Neural progenitor cell (in vitro differentiated cells): Measurements from ENCODE around the gene PFKM. TPM values are rescaled to one million over a fixed set of nuclear protein-coding genes. Genes with fewer than 3 reads are reported as not detected.

Experiments used
- DNase-seq: peaks from one replicate; pipeline ENCODE4 v3.0.0-alpha.2; 2016; ENCODE audit warnings: low spot score
- H2AFZ ChIP-seq: fragments of 200-600 bp; sonication (generic); replicated peaks from 2 replicates; pipeline ENCODE4 v1.6.1; 2016; ENCODE audit warnings: antibody characterized with exemption
- H3F3A ChIP-seq: fragments of 200-600 bp; sonication (generic); 2 replicates; pipeline ENCODE4 v1.6.1; 2016; ENCODE audit warnings: antibody characterized with exemption, low read depth
- H3K27ac ChIP-seq: fragments of 200-600 bp; sonication (generic); 2 replicates; pipeline ENCODE4 v1.5.1; 2016; ENCODE audit warnings: mild to moderate bottlenecking
- H3K27me3 ChIP-seq: fragments of 200-600 bp; sonication (generic); 2 replicates; pipeline ENCODE4 v1.6.1; 2016; ENCODE audit warnings: mild to moderate bottlenecking, moderate library complexity
- H3K36me3 ChIP-seq: fragments of 200-600 bp; sonication (generic); 2 replicates; pipeline ENCODE4 v1.5.1; 2016
- H3K4me1 ChIP-seq: fragments of 200-600 bp; sonication (generic); 2 replicates; pipeline ENCODE4 v1.6.1; 2016; ENCODE audit warnings: mixed run types
- H3K4me2 ChIP-seq: fragments of 200-600 bp; sonication (generic); 2 replicates; pipeline ENCODE4 v1.6.1; 2016
- H3K4me3 ChIP-seq: fragments of 200-600 bp; sonication (generic); 2 replicates; pipeline ENCODE4 v1.5.1; 2016
- H3K79me2 ChIP-seq: fragments of 200-600 bp; sonication (generic); 2 replicates; pipeline ENCODE4 v1.6.1; 2016; ENCODE audit warnings: low read depth
- H3K9ac ChIP-seq: fragments of 200-600 bp; sonication (generic); 2 replicates; pipeline ENCODE4 v1.6.1; 2016
- H3K9me3 ChIP-seq: fragments of 200-600 bp; sonication (generic); 2 replicates; pipeline ENCODE4 v1.5.1; 2016; ENCODE audit warnings: low read depth
- H4K20me1 ChIP-seq: fragments of 200-600 bp; sonication (generic); 2 replicates; pipeline ENCODE4 v1.6.1; 2016; ENCODE audit warnings: low read depth
- H3K27ac Mint-ChIP-seq: 3 replicates; pipeline ENCODE4 v1.8.0; 2021; ENCODE audit warnings: mixed read lengths
- H3K27me3 Mint-ChIP-seq: 2 replicates; pipeline ENCODE4 v1.8.0; 2022; ENCODE audit warnings: low read depth, mild to moderate bottlenecking, inconsistent platforms, moderate library complexity, mixed read lengths; ENCODE audit not compliant: insufficient read depth
- H3K36me3 Mint-ChIP-seq: 3 replicates; pipeline ENCODE4 v1.8.0; 2021; ENCODE audit warnings: mixed read lengths
- H3K4me1 Mint-ChIP-seq: 3 replicates; pipeline ENCODE4 v1.8.0; 2021; ENCODE audit warnings: mixed read lengths
- H3K4me3 Mint-ChIP-seq: 3 replicates; pipeline ENCODE4 v1.8.0; 2021; ENCODE audit warnings: mild to moderate bottlenecking, moderate library complexity, mixed read lengths
- H3K9me3 Mint-ChIP-seq: 3 replicates; pipeline ENCODE4 v1.8.0; 2020; ENCODE audit warnings: mixed read lengths
- CTCF ChIP-seq: fragments of 200-600 bp; sonication (generic); IDR thresholded peaks from 2 replicates; pipeline ENCODE4 v1.5.1; 2017; ENCODE audit warnings: antibody characterized with exemption, mild to moderate bottlenecking
- EZH2 ChIP-seq: fragments of 200-600 bp; sonication (generic); IDR thresholded peaks from 2 replicates; pipeline ENCODE4 v1.6.1; 2017; ENCODE audit warnings: antibody characterized with exemption, mild to moderate bottlenecking, moderate library complexity
- EZH2phosphoT487 ChIP-seq: fragments of 200-600 bp; sonication (generic); IDR thresholded peaks from 2 replicates; pipeline ENCODE4 v1.6.1; 2017; ENCODE audit warnings: antibody characterized with exemption
- total RNA-seq: library from RNA; depleted of rRNA; stranded (reverse); fragments of >200 nt; gene quantifications from 2 replicates; pipeline ENCODE4 v1.2.3, GENCODE V29; 2015; ENCODE audit warnings: low replicate concordance

Gene PFKM
- total RNA-seq, 1 donor from 2014 or later, result 128 TPM

- Histone ChIP-seq H3K27ac (no peak overlapping the region), H2AFZ (no peak overlapping the region), H3K4me1 (peaks cover 5% of the 10 kb centered on the region), H3K79me2 (no peaks in the 10 kb centered on the region), H3K4me3 (no peak overlapping the region), H3K9ac (no peak overlapping the region), H3K36me3 (no peaks in the 10 kb centered on the region), H3K4me2 (no peak overlapping the region), H3K27me3 (no peaks in the 10 kb centered on the region), H3F3A (peaks cover 14% of the 10 kb centered on the region), H3K9me3 (no peaks in the 10 kb centered on the region), H4K20me1 (no peaks in the 10 kb centered on the region)
- no peak overlapping the region for H3K4me3 Mint-ChIP-seq
- peaks cover 17% of the 10 kb centered on the region for H3K4me1 Mint-ChIP-seq
- no peak overlapping the region for H3K27ac Mint-ChIP-seq
- H3K9me3 Mint-ChIP-seq, result no peaks in the 10 kb centered on the region
- H3K36me3 Mint-ChIP-seq, result no peaks in the 10 kb centered on the region
- TF ChIP-seq CTCF (no peak), EZH2 (no peak), EZH2phosphoT487 (no peak)
- DNase-seq, result no peak
- H3K27me3 Mint-ChIP-seq, result peaks cover 4% of the 10 kb centered on the region
These were observed 41.6 kb downstream of the PFKM start for GRCh38 chr12:48160807-48161206.

GRCh38 chr12:48163150-48163747 is 44.1 kb downstream of the PFKM start:
- H3K9ac ChIP-seq, result no peak overlapping the region
- H3K36me3 Mint-ChIP-seq, result no peaks in the 10 kb centered on the region
- no peak overlapping the region for H3K27ac ChIP-seq
- no peaks in the 10 kb centered on the region for H3K27me3 ChIP-seq
- H3K4me3 Mint-ChIP-seq, result no peak overlapping the region
- no peak overlapping the region for H3K27ac Mint-ChIP-seq
- H2AFZ ChIP-seq, result peak overlapping the region; percentile 9
- no peaks in the 10 kb centered on the region for H3K4me1 ChIP-seq
- no peak overlapping the region for H3K4me3 ChIP-seq
- no peaks in the 10 kb centered on the region for H3K9me3 ChIP-seq
- H3F3A ChIP-seq, result no peaks in the 10 kb centered on the region
- TF ChIP-seq EZH2, result no peak
- no peak for TF ChIP-seq CTCF
- TF ChIP-seq EZH2phosphoT487, result no peak
- peaks cover under 1% of the 10 kb centered on the region for H3K4me1 Mint-ChIP-seq
- no peaks in the 10 kb centered on the region for H3K79me2 ChIP-seq
- no peaks in the 10 kb centered on the region for H3K36me3 ChIP-seq
- H4K20me1 ChIP-seq, result no peaks in the 10 kb centered on the region
- H3K27me3 Mint-ChIP-seq, result peaks cover 4% of the 10 kb centered on the region
- no peaks in the 10 kb centered on the region for H3K9me3 Mint-ChIP-seq
- no peak overlapping the region for H3K4me2 ChIP-seq
- no peak for DNase-seq

- Histone ChIP-seq H3K4me2 (no peak overlapping the region), H3K9me3 (no peaks in the 10 kb centered on the region), H3K27ac (no peak overlapping the region), H3K9ac (no peak overlapping the region), H3K4me3 (no peak overlapping the region), H3K4me1 (no peaks in the 10 kb centered on the region), H3K36me3 (no peaks in the 10 kb centered on the region), H4K20me1 (no peaks in the 10 kb centered on the region), H3K27me3 (no peaks in the 10 kb centered on the region), H2AFZ (no peak overlapping the region), H3F3A (no peaks in the 10 kb centered on the region), H3K79me2 (no peaks in the 10 kb centered on the region)
- DNase-seq, result no peak
- no peaks in the 10 kb centered on the region for H3K36me3 Mint-ChIP-seq
- TF ChIP-seq CTCF, result no peak
- no peak for TF ChIP-seq EZH2phosphoT487
- TF ChIP-seq EZH2, result no peak
- peaks cover 5% of the 10 kb centered on the region for H3K27me3 Mint-ChIP-seq
- no peak overlapping the region for H3K27ac Mint-ChIP-seq
- no peaks in the 10 kb centered on the region for H3K4me1 Mint-ChIP-seq
- H3K9me3 Mint-ChIP-seq, result no peaks in the 10 kb centered on the region
- no peak overlapping the region for H3K4me3 Mint-ChIP-seq
These were observed 45.3 kb downstream of the PFKM start for GRCh38 chr12:48164451-48164850.
